Pancreas (tissue), 10 donors: ENCODE measurements around the gene AP3D1. TPM values are rescaled to one million over a fixed set of nuclear protein-coding genes. Genes with fewer than 3 reads are reported as not detected.

Source experiments
- ATAC-seq, 4 donors: fragments of 200-7000 bp; cut with Tn5 transposase; one replicate each; pipeline versions ENCODE4 v1.8.0 to v1.9.1; 2020; ENCODE audit warnings: mild to moderate bottlenecking in 4 of 4, moderate library complexity in 4 of 4
- DNase-seq, 6 donors: peaks; one replicate each; pipeline ENCODE4 v3.0.0-alpha.2; 2020
- FAIRE-seq: peaks from 2 replicates; lab custom pipeline; 2012; peaks lifted over from hg19 to GRCh38; lab: Jason Lieb, UNC
- H3K27ac ChIP-seq, 4 donors: fragments of 200-600 bp; sonication (generic); 1 replicate in 3 of 4; 2 replicates in 1 of 4; pipeline versions ENCODE4 v1.5.0 to v1.8.0; 2020
- H3K27me3 ChIP-seq, 4 donors: fragments of 200-600 bp; one replicate each; pipeline ENCODE4 v1.8.0; 2021
- H3K36me3 ChIP-seq, 3 donors: fragments of 200-600 bp; sonication (generic) in 1 of 3; one replicate each; pipeline versions ENCODE4 v1.5.0 to v1.8.0; 2020 to 2021
- H3K4me1 ChIP-seq, 3 donors: fragments of 200-600 bp; one replicate each; pipeline ENCODE4 v1.8.0; 2021
- H3K4me3 ChIP-seq, 4 donors: fragments of 200-600 bp; sonication (generic) in 2 of 4; one replicate each; pipeline versions ENCODE4 v1.5.0 to v1.8.0; 2020 to 2021
- H3K9me3 ChIP-seq, 4 donors: fragments of 200-600 bp; one replicate each; pipeline ENCODE4 v1.8.0; 2021
- whole genome bisulfite sequencing, 2 donors: extraction: QIAGEN DNeasy Blood & Tissue Kit; methylation state at CpG; one replicate each; pipeline ENCODE4 v1.1.7; 2013; 5-methylcytosine and 5-hydroxymethylcytosine counted together
- intact Hi-C, 3 donors: fragments of 100-400 bp; cut with DNase I; formaldehyde crosslinking; loops; one replicate each; pipeline versions ENCODE4 v1.11.1 to v1.14.2; 2022
- polyA plus RNA-seq, 2 donors: library from polyadenylated mRNA; stranded (reverse); fragments of 200-250 nt; gene quantifications; one replicate each; pipeline ENCODE4 v1.2.3, GENCODE V29; 2013
- total RNA-seq, 6 donors: library from RNA; stranded (reverse); fragmentation: NEBNext Ultra II Directional in 4 of 6; extraction: Animal tissue kit (Norgen Biotek cat#: 25700) in 4 of 6; gene quantifications; one replicate each; pipeline versions ENCODE4 v1.2.1 to v1.2.4, GENCODE V29; 2021 to 2023
- TF ChIP-seq, protein P1 (sequence below), 4 donors: fragments of 200-600 bp; sonication (generic) in 3 of 4; IDR thresholded peaks; one replicate each; pipeline versions ENCODE4 v1.5.0 to v1.8.0; 2021; ENCODE audit warnings: antibody characterized with exemption in 4 of 4
- donor health status: healthy with polysubstance abuse.
- donor health status: DM: no; HTN: no; CAD: no; lungs with moderate emphysema.
- donor health status: DM: no; HTN: no; CAD: no.
- donor health status: control.
- donor health status: control.
- donor health status: Bipolar disorder and iron deficiency.
- donor health status: DM: yes; HTN: yes; CAD: no.
- donor health status: DM: no; HTN: no; CAD: no.
- donor health status: DM: no; HTN: no; CAD: no.
- donor health status: DM: yes; HTN: yes; CAD: no.

The AP3D1 gene
- total and polyA plus RNA-seq, 8 donors: 75.2 to 105 (median 88.0) TPM

DNA sequence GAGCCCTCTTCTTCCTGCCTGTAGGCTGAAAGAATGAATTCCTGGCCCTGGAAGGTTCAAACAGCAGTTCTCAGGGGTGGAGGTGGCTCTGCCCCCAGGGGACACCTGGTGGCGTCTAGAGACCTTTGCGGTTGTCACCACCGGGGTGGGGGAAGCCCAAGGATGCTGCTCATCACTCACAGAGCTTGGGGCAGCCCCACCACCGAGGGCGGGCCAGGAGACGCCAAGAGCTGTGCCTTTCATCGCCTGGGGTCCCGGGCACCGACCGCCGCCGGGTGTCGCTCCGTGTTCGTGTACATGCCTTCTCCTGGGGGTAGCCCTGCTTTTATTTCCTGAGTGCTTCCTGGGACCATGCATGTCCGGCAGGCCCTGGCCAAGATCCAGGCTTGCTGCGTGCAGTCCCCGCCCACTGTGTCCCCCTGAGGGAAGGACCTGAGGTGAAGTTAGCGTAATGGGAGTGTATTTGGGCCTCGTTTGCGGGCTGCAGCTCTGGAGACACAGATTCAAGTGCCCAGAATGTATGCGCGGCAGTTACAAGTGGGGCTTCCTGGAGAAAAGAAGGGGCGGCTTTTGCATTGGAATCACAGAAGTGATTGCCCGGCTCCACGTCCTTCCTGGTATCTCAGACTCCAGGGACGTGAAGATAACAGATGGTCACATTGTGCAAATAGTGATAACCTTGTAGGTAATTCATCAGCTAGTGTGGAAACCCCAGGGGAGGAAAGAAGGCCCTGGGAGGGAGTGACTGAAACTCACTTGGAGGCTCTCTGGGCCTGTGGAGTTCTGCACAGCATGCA is 20.2 kb upstream of the AP3D1 start:
- H3K4me1 ChIP-seq: peaks cover 42 to 63% (median 60%) of the 10 kb centered on the region in 3 donors

DNA sequence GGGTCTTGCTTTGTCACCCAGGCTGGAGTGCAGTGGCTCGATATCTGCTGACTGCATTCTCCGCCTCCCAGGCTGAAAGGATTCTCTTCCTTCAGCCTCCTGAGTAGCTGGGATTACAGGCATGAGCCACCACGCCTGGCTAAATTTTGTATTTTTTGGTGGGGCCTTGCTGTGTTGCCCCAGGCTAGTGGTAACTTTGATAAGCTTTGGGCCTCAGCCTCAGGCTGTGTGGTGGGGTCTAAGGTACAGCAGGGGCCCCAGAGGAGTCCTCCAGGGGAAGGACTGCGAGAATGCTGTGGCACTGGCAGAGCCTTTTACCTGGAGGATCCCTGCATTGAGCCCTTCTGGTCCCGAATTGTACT is 19.6 kb upstream of the AP3D1 start:
- FAIRE-seq (no peak), ATAC-seq (no peak), DNase-seq (no peak)
- Histone ChIP-seq H3K27me3 (no peaks in the 10 kb centered on the region), H3K36me3 (no peaks in the 10 kb centered on the region), H3K27ac (peak overlapping the region; percentile 54 to 92 (median 56)), H3K9me3 (no peaks in the 10 kb centered on the region), H3K4me1 (peaks cover 47 to 68% (median 60%) of the 10 kb centered on the region in 3 donors), H3K4me3 (no peak overlapping the region)
- TF ChIP-seq, protein P1, sequence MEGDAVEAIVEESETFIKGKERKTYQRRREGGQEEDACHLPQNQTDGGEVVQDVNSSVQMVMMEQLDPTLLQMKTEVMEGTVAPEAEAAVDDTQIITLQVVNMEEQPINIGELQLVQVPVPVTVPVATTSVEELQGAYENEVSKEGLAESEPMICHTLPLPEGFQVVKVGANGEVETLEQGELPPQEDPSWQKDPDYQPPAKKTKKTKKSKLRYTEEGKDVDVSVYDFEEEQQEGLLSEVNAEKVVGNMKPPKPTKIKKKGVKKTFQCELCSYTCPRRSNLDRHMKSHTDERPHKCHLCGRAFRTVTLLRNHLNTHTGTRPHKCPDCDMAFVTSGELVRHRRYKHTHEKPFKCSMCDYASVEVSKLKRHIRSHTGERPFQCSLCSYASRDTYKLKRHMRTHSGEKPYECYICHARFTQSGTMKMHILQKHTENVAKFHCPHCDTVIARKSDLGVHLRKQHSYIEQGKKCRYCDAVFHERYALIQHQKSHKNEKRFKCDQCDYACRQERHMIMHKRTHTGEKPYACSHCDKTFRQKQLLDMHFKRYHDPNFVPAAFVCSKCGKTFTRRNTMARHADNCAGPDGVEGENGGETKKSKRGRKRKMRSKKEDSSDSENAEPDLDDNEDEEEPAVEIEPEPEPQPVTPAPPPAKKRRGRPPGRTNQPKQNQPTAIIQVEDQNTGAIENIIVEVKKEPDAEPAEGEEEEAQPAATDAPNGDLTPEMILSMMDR (IDR thresholded peaks at IDR 0.05): no peak
- 67 to 69% methylated on average over 5 of the region's 5 CpGs for WGBS, 2 donors
- intact Hi-C loops: loop anchor here in 1 of 3 donors (10.0 kb wide), 1 partner anchor 54 kb away; no protein-coding TSS in a partner anchor

More for the DNA sequence above, 20.2 kb upstream of the AP3D1 start:
- Histone ChIP-seq H3K36me3 (no peaks in the 10 kb centered on the region), H3K4me3 (no peak overlapping the region), H3K27ac (peak overlapping the region; percentile 54 to 92 (median 56)), H3K27me3 (no peaks in the 10 kb centered on the region), H3K9me3 (no peaks in the 10 kb centered on the region)
- TF ChIP-seq, protein P1 (IDR thresholded peaks at IDR 0.05): no peak
- WGBS, 2 donors: 37 to 47% methylated on average over 27 of the region's 27 CpGs
- DNase-seq: peak in 5 of 6 donors; percentile 58 to 82 (median 67)
- intact Hi-C loops: loop anchor here in 1 of 3 donors (10.0 kb wide), 1 partner anchor 53 kb away; no protein-coding TSS in a partner anchor
- peak in 2 of 4 donors; percentile 7 to 12 for ATAC-seq
- no peak for FAIRE-seq

DNA sequence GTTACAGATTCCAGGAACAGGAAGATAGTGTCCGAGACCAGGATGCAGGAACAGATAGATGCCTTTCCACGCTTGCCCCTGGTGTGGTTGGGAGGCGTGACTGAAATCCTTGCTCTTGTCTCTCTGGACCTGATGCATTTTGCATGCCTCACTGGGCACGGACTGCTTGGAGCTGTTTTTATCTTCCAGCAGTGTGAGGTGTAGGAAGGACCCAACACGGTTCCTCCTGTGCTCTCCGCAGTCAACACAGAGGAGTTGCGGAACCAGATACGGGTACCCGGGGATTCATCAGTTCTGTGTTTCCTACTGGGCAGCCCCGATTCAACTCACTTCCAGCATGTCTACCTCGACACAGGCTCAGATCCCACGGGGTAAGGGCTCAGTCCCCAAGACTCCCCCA is 18.9 kb upstream of the AP3D1 start:
- 80 to 82% methylated on average over 12 of the region's 12 CpGs for WGBS, 2 donors
- TF ChIP-seq, protein P1 (IDR thresholded peaks at IDR 0.05): no peak

DNA sequence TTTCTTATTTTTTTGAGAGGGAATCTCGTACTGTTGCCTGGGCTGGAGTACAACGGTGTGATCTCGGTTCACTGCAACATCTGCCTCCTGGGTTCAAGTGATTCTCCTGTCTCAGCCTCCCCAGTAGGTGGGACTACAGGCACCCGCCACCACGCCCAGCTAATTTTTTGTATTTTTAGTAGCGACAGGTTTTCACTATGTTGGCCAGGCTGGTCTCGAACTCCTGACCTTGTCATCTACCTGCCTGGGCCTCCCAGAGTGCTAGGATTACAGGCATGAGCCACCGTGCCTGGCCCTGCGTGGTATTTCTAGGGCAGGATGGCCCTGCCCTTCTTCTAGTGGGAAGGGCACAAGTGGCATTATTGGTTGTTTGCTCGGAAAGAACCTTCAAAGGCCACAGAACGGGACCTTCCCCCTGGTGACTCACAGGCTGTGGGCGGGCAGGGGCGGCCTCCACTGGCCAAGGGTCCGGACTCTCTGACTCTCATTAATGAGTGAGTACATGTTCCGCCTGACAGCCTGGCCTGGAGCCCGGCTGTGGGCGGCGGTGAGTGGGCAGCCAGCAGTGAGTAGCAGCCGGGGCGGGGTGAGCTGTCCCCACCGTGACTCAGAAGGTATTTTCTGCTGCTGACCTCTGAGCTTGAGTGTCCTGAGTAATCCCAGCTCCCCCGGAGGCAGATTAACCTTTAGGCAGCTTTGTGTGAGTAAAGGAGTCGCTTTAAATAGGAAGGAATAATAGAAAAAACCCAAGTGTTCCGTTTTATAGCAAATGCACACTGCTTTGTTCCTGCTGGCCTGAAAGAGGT is 17.5 kb upstream of the AP3D1 start:
- ATAC-seq: peak; percentile 82 to 91 (median 86)
- H3K36me3 ChIP-seq: no peaks in the 10 kb centered on the region
- H3K4me3 ChIP-seq: no peak overlapping the region
- TF ChIP-seq, protein P1 (IDR thresholded peaks at IDR 0.05): no peak
- H3K27ac ChIP-seq: peak overlapping the region; percentile 89 to 92 (median 90)
- H3K27me3 ChIP-seq: no peaks in the 10 kb centered on the region
- DNase-seq: peak; percentile 91 to 99 (median 98)
- FAIRE-seq: peak; percentile 89
- peaks cover 49 to 73% (median 56%) of the 10 kb centered on the region in 3 donors for H3K4me1 ChIP-seq
- H3K9me3 ChIP-seq: no peaks in the 10 kb centered on the region
- intact Hi-C loops: no loop called here
- 12 to 14% methylated on average over 24 of the region's 24 CpGs for WGBS, 2 donors

More for the DNA sequence above, 18.9 kb upstream of the AP3D1 start:
- H3K36me3 ChIP-seq: no peaks in the 10 kb centered on the region
- no peak overlapping the region for H3K4me3 ChIP-seq
- FAIRE-seq (no peak), DNase-seq (no peak), ATAC-seq (no peak)
- no peaks in the 10 kb centered on the region for H3K9me3 ChIP-seq
- peak overlapping the region; percentile 54 to 92 (median 74) for H3K27ac ChIP-seq
- H3K27me3 ChIP-seq: no peaks in the 10 kb centered on the region
- peaks cover 49 to 73% (median 60%) of the 10 kb centered on the region in 3 donors for H3K4me1 ChIP-seq
- intact Hi-C loops: loop anchor here in 1 of 3 donors (10.0 kb wide), 1 partner anchor 55 kb away; no protein-coding TSS in a partner anchor
